Epithelial cell of prostate (primary cell): ENCODE data around the gene PSMB11.
A peak's percentile ranks its signal among the peaks of the same experiment; 100 is the strongest.
"Not testable (repeated sequence)": the region's sequence is repeated elsewhere in the genome, so short reads cannot be mapped to it uniquely, and the experiment has no call there.

ENCODE experiments used
- DNase-seq: peaks from one replicate; pipeline ENCODE4 v3.0.0-alpha.2; 2011; ENCODE audit warnings: low read depth, low spot score
- H3K27ac ChIP-seq: fragments of 450-650 bp; 2 replicates; pipeline ENCODE4 v1.5.1; 2017; ENCODE audit warnings: mild to moderate bottlenecking

The PSMB11 gene

GRCh38 chr14:23013054-23013748, 28.8 kb upstream of the PSMB11 start:
- no peak overlapping the region for H3K27ac ChIP-seq

GRCh38 chr14:23013749-23014054, 28.3 kb upstream of the PSMB11 start:
- not testable (repeated sequence) for H3K27ac ChIP-seq, DNase-seq

More at GRCh38 chr14:23013054-23013748, 28.8 kb upstream of the PSMB11 start:
- no peak for DNase-seq

GRCh38 chr14:23015618-23016017, 26.4 kb upstream of the PSMB11 start:
- DNase-seq, result no peak
- H3K27ac ChIP-seq, result no peak overlapping the region

- H3K27ac ChIP-seq, result no peak overlapping the region
- no peak for DNase-seq
Observed at GRCh38 chr14:23017091-23017490, 24.9 kb upstream of the PSMB11 start.

GRCh38 chr14:23018107-23018506, 23.9 kb upstream of the PSMB11 start:
- no peak for DNase-seq
- H3K27ac ChIP-seq, result no peak overlapping the region

GRCh38 chr14:23020143-23021128, 21.6 kb upstream of the PSMB11 start:
- DNase-seq, result no peak
- H3K27ac ChIP-seq, result no peak overlapping the region

GRCh38 chr14:23021434-23021833, 20.6 kb upstream of the PSMB11 start:
- DNase-seq, result no peak
- no peak overlapping the region for H3K27ac ChIP-seq

GRCh38 chr14:23021889-23022442, 20.0 kb upstream of the PSMB11 start:
- no peak for DNase-seq
- no peak overlapping the region for H3K27ac ChIP-seq

- DNase-seq, result no peak
- no peak overlapping the region for H3K27ac ChIP-seq
Observed at GRCh38 chr14:23023022-23023794, 18.8 kb upstream of the PSMB11 start.

- DNase-seq, result no peak
- H3K27ac ChIP-seq, result no peak overlapping the region
Observed at GRCh38 chr14:23023795-23024152, 18.2 kb upstream of the PSMB11 start.

- H3K27ac ChIP-seq, result no peak overlapping the region
- no peak for DNase-seq
Observed at GRCh38 chr14:23024612-23025075, 17.4 kb upstream of the PSMB11 start.

- no peak for DNase-seq
- no peak overlapping the region for H3K27ac ChIP-seq
Observed at GRCh38 chr14:23025151-23025814, 16.7 kb upstream of the PSMB11 start.

- DNase-seq, result no peak
- H3K27ac ChIP-seq, result no peak overlapping the region
Observed at GRCh38 chr14:23028799-23029198, 13.2 kb upstream of the PSMB11 start.

GRCh38 chr14:23030936-23031335, 11.1 kb upstream of the PSMB11 start:
- no peak for DNase-seq
- H3K27ac ChIP-seq, result no peak overlapping the region

GRCh38 chr14:23033251-23033727, 8.7 kb upstream of the PSMB11 start:
- DNase-seq, result no peak
- H3K27ac ChIP-seq, result no peak overlapping the region

GRCh38 chr14:23033801-23034497, 8.1 kb upstream of the PSMB11 start:
- H3K27ac ChIP-seq, result peak overlapping the region; percentile 84
- no peak for DNase-seq

- peak; percentile 89 for DNase-seq
- H3K27ac ChIP-seq, result peak within 1 kb of the TSS; percentile 84
Observed at GRCh38 chr14:23034498-23035302, 7.3 kb upstream of the PSMB11 start, which contains the start of gene PSMB5. TSS of gene PSMB5 (minus strand) at chr14:23034900. CDS start at chr14:23034881, 19 bp downstream.
